ENCODE data around the gene ZFP36L1. TPM values are rescaled to one million over a fixed set of nuclear protein-coding genes. Genes with fewer than 3 reads are reported as not detected.

ZFP36L1 gene
- total RNA-seq, 1 donor from 2014 or later: 368 TPM

DNA sequence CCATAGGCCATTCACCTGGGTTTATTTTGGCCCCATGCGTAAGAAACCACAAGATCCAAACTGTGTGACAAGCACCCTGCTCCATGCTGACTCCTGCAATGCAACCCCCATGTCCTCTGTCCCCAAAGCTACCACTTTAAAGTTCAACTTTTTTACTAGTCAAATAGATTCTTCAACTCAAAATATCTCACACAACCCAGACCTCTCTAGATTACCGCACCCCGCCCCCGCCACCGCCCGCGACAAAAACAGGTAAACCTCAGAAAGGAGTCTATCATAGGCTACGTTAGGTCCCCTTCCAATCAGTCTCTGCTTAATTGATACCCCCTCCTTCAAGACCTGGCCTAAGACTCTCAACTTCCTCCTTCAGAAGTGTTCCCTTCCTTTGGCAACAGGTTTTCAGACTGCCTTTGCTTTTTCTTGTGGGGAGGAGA is 2.2 kb downstream of the ZFP36L1 start:
- Mint-ChIP-seq H3K9me3 (ENCODE audit: low read depth) (no peaks in the 10 kb centered on the region), H3K4me1 (ENCODE audit: low read depth) (peaks cover 35% of the 10 kb centered on the region), H3K36me3 (ENCODE audit: insufficient read depth) (peaks cover 52% of the 10 kb centered on the region)

DNA sequence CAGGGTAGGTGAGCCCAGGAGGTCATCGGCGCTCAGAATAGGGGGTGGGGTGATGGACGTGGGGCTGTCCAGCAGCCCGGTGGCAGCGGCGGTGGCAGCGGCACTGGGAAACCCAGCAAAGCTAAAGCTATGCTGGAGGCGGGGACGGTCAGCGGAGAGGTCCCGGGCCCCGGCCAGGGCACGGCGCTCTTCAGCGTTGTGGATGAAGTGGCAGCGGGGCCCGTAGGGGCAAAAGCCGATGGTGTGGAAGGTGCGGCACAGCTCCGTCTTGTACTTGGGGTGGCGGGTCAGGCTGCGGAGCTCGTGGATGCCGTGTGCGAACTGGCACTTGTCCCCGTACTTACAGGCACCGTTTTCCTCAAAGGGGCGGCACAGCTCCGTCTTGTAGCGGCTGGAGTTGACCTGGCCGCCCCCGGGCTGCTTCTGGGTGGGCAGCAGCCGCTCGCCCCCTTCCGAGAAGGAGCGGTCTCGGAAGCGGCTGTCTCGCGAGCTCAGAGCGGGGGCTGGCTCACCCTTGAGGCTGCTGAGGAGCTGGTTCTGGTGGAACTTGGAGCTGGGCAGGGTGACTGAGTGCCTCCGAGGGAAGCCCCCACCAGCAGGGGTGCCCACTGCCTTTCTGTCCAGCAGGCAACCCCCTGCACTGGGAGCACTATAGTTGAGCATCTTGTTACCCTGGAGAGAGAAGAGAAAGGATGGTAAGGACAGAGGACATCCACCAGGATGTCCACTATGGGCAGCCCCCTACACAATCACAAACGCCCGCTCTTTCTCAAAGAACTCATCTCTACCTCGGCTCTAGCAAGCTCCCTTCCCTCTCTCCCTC is 2.8 kb downstream of the ZFP36L1 start:
- Mint-ChIP-seq H3K4me1 (ENCODE audit: low read depth) (peaks cover 38% of the 10 kb centered on the region), H3K36me3 (ENCODE audit: insufficient read depth) (peaks cover 52% of the 10 kb centered on the region), H3K27me3 (no peaks in the 10 kb centered on the region)

More for the DNA sequence above, 2.2 kb downstream of the ZFP36L1 start:
- TF ChIP-seq CTCF (IDR thresholded peaks at IDR 0.05; ENCODE audit: unreplicated experiment): no peak
- Mint-ChIP-seq H3K4me3 (ENCODE audit: low read depth) (peak overlapping the region; percentile 98), H3K27me3 (no peaks in the 10 kb centered on the region), H3K27ac (peak overlapping the region; percentile 100)
- no peak for DNase-seq (ENCODE audit: low spot score, unreplicated experiment)

GRCh38 chr14:68788996-68789820 is 3.7 kb downstream of the ZFP36L1 start:
- peak; percentile 72 for TF ChIP-seq CTCF (IDR thresholded peaks at IDR 0.05; ENCODE audit: unreplicated experiment)
- H3K27ac Mint-ChIP-seq: peak overlapping the region; percentile 100
- H3K36me3 Mint-ChIP-seq (ENCODE audit: insufficient read depth): peaks cover 52% of the 10 kb centered on the region
- no peaks in the 10 kb centered on the region for H3K9me3 Mint-ChIP-seq (ENCODE audit: low read depth)
- peaks cover 37% of the 10 kb centered on the region for H3K4me1 Mint-ChIP-seq (ENCODE audit: low read depth)
- peak; percentile 70 for DNase-seq (ENCODE audit: low spot score, unreplicated experiment)
- peak overlapping the region; percentile 98 for H3K4me3 Mint-ChIP-seq (ENCODE audit: low read depth)
- H3K27me3 Mint-ChIP-seq: no peaks in the 10 kb centered on the region

More for the DNA sequence above, 2.8 kb downstream of the ZFP36L1 start:
- peak overlapping the region; percentile 98 for H3K4me3 Mint-ChIP-seq (ENCODE audit: low read depth)
- DNase-seq (ENCODE audit: low spot score, unreplicated experiment): no peak
- no peak for TF ChIP-seq CTCF (IDR thresholded peaks at IDR 0.05; ENCODE audit: unreplicated experiment)
- H3K27ac Mint-ChIP-seq: peak overlapping the region; percentile 100
- H3K9me3 Mint-ChIP-seq (ENCODE audit: low read depth): no peaks in the 10 kb centered on the region

- Mint-ChIP-seq H3K4me3 (ENCODE audit: low read depth) (peak overlapping the region; percentile 98), H3K27ac (peak overlapping the region; percentile 100), H3K9me3 (ENCODE audit: low read depth) (no peaks in the 10 kb centered on the region), H3K27me3 (no peaks in the 10 kb centered on the region), H3K4me1 (ENCODE audit: low read depth) (peaks cover 37% of the 10 kb centered on the region), H3K36me3 (ENCODE audit: insufficient read depth) (peaks cover 52% of the 10 kb centered on the region)
- TF ChIP-seq CTCF (IDR thresholded peaks at IDR 0.05; ENCODE audit: unreplicated experiment): no peak
- DNase-seq (ENCODE audit: low spot score, unreplicated experiment): no peak
These were observed 4.4 kb downstream of the ZFP36L1 start for GRCh38 chr14:68788275-68788995.
